Measurements from ENCODE around the gene CCIN. TPM values are rescaled to one million over a fixed set of nuclear protein-coding genes. Genes with fewer than 3 reads are reported as not detected.

CCIN gene
- total RNA-seq, 1 experiment from 2014 or later, result 0.20 TPM

DNA sequence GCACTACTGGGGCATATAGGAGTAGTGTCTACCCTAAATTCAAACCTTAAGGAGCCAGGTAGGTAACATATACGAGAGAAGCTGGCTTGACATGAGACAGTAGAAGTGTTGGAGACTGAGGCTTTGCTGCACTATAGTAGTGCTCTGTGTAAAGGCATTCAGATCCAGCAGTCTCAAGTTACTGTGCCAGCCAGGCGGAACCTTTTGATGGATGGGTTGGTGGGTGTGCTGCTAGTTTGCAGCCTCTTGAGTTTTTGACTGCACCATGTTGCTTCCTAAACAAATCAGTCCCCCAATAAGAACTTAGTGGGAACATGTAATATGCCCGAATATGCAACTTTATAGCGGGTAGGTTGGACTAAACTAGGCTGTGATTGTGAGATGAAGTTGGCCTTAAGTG, 23.0 kb downstream of the CCIN start:
- Mint-ChIP-seq H3K9me3 (no peaks in the 10 kb centered on the region), H3K4me1 (peaks cover 34% of the 10 kb centered on the region), H3K36me3 (peaks cover 17% of the 10 kb centered on the region), H3K4me3 (peak overlapping the region; percentile 97), H3K27ac (no peak overlapping the region), H3K27me3 (ENCODE audit: low read depth) (peaks cover 18% of the 10 kb centered on the region)
- ATAC-seq, result no peak
- ChIA-PET POLR2A (no interaction called here), CTCF (interaction anchor here (1.1 to 3.9 kb wide), 3 partner anchors 26 to 137 kb away, joined by 3 to 26 read pairs (median 9); no protein-coding TSS in a partner anchor)
- no peak for DNase-seq (ENCODE audit: low spot score)
- TF ChIP-seq, protein P1, sequence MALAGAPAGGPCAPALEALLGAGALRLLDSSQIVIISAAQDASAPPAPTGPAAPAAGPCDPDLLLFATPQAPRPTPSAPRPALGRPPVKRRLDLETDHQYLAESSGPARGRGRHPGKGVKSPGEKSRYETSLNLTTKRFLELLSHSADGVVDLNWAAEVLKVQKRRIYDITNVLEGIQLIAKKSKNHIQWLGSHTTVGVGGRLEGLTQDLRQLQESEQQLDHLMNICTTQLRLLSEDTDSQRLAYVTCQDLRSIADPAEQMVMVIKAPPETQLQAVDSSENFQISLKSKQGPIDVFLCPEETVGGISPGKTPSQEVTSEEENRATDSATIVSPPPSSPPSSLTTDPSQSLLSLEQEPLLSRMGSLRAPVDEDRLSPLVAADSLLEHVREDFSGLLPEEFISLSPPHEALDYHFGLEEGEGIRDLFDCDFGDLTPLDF (CRISPR knock-in tag; IDR thresholded peaks at IDR 0.05), result no peak
- TF ChIP-seq TEAD4 (CRISPR knock-in tag; IDR thresholded peaks at IDR 0.05) (no peak), ETV6 (CRISPR knock-in tag; IDR thresholded peaks at IDR 0.05) (no peak)
- TF ChIP-seq, protein P2, sequence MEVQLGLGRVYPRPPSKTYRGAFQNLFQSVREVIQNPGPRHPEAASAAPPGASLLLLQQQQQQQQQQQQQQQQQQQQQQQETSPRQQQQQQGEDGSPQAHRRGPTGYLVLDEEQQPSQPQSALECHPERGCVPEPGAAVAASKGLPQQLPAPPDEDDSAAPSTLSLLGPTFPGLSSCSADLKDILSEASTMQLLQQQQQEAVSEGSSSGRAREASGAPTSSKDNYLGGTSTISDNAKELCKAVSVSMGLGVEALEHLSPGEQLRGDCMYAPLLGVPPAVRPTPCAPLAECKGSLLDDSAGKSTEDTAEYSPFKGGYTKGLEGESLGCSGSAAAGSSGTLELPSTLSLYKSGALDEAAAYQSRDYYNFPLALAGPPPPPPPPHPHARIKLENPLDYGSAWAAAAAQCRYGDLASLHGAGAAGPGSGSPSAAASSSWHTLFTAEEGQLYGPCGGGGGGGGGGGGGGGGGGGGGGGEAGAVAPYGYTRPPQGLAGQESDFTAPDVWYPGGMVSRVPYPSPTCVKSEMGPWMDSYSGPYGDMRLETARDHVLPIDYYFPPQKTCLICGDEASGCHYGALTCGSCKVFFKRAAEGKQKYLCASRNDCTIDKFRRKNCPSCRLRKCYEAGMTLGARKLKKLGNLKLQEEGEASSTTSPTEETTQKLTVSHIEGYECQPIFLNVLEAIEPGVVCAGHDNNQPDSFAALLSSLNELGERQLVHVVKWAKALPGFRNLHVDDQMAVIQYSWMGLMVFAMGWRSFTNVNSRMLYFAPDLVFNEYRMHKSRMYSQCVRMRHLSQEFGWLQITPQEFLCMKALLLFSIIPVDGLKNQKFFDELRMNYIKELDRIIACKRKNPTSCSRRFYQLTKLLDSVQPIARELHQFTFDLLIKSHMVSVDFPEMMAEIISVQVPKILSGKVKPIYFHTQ (CRISPR knock-in tag; IDR thresholded peaks at IDR 0.05), result no peak

DNA sequence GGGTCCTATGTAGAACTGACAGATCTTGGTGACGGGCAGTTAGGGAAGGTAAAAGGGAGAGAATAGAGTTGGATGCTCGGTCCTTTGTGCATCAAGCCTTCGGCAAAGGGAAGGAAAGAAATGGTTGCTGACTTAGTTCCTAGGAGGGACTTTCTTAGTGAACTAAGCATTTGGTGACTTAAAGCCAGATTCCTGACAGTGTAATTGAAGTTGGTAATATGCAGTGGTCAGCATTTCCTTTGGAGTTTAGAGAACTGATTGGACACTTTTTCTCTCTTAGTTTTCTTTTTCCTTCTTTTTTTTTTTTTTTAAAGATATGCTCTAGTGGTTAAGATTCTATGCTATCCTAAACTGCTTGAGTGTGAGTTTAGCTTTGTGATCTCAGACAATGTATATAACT, 23.8 kb downstream of the CCIN start:
- H3K27me3 Mint-ChIP-seq (ENCODE audit: low read depth), result peaks cover 10% of the 10 kb centered on the region
- no peak for TF ChIP-seq RELA (CRISPR knock-in tag; IDR thresholded peaks at IDR 0.05; ENCODE audit: borderline replicate concordance)
- TF ChIP-seq NR2C2 (CRISPR knock-in tag; IDR thresholded peaks at IDR 0.05), result no peak
- TF ChIP-seq, protein P3, sequence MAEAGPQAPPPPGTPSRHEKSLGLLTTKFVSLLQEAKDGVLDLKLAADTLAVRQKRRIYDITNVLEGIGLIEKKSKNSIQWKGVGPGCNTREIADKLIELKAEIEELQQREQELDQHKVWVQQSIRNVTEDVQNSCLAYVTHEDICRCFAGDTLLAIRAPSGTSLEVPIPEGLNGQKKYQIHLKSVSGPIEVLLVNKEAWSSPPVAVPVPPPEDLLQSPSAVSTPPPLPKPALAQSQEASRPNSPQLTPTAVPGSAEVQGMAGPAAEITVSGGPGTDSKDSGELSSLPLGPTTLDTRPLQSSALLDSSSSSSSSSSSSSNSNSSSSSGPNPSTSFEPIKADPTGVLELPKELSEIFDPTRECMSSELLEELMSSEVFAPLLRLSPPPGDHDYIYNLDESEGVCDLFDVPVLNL (CRISPR knock-in tag; IDR thresholded peaks at IDR 0.05; ENCODE audit: borderline replicate concordance, low read depth), result no peak
- TF ChIP-seq ZNF317 (CRISPR knock-in tag; IDR thresholded peaks at IDR 0.05; ENCODE audit: borderline replicate concordance, low read depth), result no peak
- no peak for TF ChIP-seq ZNF219 (CRISPR knock-in tag; IDR thresholded peaks at IDR 0.05; ENCODE audit: borderline replicate concordance)
- TF ChIP-seq HMGA2 (CRISPR knock-in tag; IDR thresholded peaks at IDR 0.05), result no peak
- TF ChIP-seq, protein P4, sequence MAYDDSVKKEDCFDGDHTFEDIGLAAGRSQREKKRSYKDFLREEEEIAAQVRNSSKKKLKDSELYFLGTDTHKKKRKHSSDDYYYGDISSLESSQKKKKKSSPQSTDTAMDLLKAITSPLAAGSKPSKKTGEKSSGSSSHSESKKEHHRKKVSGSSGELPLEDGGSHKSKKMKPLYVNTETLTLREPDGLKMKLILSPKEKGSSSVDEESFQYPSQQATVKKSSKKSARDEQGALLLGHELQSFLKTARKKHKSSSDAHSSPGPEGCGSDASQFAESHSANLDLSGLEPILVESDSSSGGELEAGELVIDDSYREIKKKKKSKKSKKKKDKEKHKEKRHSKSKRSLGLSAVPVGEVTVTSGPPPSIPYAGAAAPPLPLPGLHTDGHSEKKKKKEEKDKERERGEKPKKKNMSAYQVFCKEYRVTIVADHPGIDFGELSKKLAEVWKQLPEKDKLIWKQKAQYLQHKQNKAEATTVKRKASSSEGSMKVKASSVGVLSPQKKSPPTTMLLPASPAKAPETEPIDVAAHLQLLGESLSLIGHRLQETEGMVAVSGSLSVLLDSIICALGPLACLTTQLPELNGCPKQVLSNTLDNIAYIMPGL (CRISPR knock-in tag; IDR thresholded peaks at IDR 0.05), result no peak
- TF ChIP-seq MYBL2 (CRISPR knock-in tag; IDR thresholded peaks at IDR 0.05), result no peak
- TF ChIP-seq, protein P5, sequence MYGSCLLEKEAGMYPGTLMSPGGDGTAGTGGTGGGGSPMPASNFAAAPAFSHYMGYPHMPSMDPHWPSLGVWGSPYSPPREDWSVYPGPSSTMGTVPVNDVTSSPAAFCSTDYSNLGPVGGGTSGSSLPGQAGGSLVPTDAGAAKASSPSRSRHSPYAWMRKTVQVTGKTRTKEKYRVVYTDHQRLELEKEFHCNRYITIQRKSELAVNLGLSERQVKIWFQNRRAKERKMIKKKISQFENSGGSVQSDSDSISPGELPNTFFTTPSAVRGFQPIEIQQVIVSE (CRISPR knock-in tag; IDR thresholded peaks at IDR 0.05; ENCODE audit: borderline replicate concordance), result no peak
- TF ChIP-seq, protein P6, sequence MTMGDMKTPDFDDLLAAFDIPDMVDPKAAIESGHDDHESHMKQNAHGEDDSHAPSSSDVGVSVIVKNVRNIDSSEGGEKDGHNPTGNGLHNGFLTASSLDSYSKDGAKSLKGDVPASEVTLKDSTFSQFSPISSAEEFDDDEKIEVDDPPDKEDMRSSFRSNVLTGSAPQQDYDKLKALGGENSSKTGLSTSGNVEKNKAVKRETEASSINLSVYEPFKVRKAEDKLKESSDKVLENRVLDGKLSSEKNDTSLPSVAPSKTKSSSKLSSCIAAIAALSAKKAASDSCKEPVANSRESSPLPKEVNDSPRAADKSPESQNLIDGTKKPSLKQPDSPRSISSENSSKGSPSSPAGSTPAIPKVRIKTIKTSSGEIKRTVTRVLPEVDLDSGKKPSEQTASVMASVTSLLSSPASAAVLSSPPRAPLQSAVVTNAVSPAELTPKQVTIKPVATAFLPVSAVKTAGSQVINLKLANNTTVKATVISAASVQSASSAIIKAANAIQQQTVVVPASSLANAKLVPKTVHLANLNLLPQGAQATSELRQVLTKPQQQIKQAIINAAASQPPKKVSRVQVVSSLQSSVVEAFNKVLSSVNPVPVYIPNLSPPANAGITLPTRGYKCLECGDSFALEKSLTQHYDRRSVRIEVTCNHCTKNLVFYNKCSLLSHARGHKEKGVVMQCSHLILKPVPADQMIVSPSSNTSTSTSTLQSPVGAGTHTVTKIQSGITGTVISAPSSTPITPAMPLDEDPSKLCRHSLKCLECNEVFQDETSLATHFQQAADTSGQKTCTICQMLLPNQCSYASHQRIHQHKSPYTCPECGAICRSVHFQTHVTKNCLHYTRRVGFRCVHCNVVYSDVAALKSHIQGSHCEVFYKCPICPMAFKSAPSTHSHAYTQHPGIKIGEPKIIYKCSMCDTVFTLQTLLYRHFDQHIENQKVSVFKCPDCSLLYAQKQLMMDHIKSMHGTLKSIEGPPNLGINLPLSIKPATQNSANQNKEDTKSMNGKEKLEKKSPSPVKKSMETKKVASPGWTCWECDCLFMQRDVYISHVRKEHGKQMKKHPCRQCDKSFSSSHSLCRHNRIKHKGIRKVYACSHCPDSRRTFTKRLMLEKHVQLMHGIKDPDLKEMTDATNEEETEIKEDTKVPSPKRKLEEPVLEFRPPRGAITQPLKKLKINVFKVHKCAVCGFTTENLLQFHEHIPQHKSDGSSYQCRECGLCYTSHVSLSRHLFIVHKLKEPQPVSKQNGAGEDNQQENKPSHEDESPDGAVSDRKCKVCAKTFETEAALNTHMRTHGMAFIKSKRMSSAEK (CRISPR knock-in tag; IDR thresholded peaks at IDR 0.05; ENCODE audit: borderline replicate concordance), result no peak
- TF ChIP-seq JAZF1 (CRISPR knock-in tag; IDR thresholded peaks at IDR 0.05), result no peak
- no peak for TF ChIP-seq TP53 (CRISPR knock-in tag; IDR thresholded peaks at IDR 0.05)
- H3K9me3 Mint-ChIP-seq, result no peaks in the 10 kb centered on the region
- peaks cover 34% of the 10 kb centered on the region for H3K4me1 Mint-ChIP-seq
- ChIA-PET POLR2A (no interaction called here), CTCF (interaction anchor here (0.8 to 1.7 kb wide), 2 partner anchors 12 to 27 kb away, joined by 3 to 4 read pairs; no protein-coding TSS in a partner anchor)
- peak overlapping the region; percentile 30; the same call in 1 of the 2 replicates for H3K27ac Mint-ChIP-seq
- H3K4me3 Mint-ChIP-seq, result peak overlapping the region; percentile 97
- peaks cover 24% of the 10 kb centered on the region for H3K36me3 Mint-ChIP-seq
- DNase-seq (ENCODE audit: low spot score) (no peak), ATAC-seq (no peak)
